WERI-Rb-1 (cell line): Measurements from ENCODE around the gene PTOV1.
"Not testable (repeated sequence)": the region's sequence is repeated elsewhere in the genome, so short reads cannot be mapped to it uniquely, and the experiment has no call there.

ENCODE experiments used
- DNase-seq: peaks from one replicate; pipeline ENCODE4 v3.0.0-alpha.2; 2020
- H3K27ac ChIP-seq: fragments of 250-450 bp; sonication (Bioruptor Pico); 2 replicates; pipeline ENCODE4 v1.5.1; 2020; ENCODE audit warnings: mild to moderate bottlenecking, moderate library complexity
- H3K27me3 ChIP-seq: fragments of 250-450 bp; sonication (Bioruptor Pico); 2 replicates; pipeline ENCODE4 v1.5.1; 2021; ENCODE audit warnings: mild to moderate bottlenecking, low read depth, moderate library complexity; ENCODE audit not compliant: insufficient read depth, severe bottlenecking
- H3K36me3 ChIP-seq: fragments of 250-450 bp; sonication (Bioruptor Pico); 2 replicates; pipeline ENCODE4 v1.5.1; 2020; ENCODE audit warnings: mild to moderate bottlenecking, moderate library complexity
- H3K4me3 ChIP-seq: 2 replicates; pipeline ENCODE4 v1.5.1; 2011; ENCODE audit warnings: low read depth, mild to moderate bottlenecking, control low read depth, low read length
- H3K9me3 ChIP-seq: fragments of 250-450 bp; sonication (Bioruptor Pico); 2 replicates; pipeline ENCODE4 v1.5.1; 2021; ENCODE audit warnings: mild to moderate bottlenecking, moderate library complexity; ENCODE audit not compliant: severe bottlenecking
- TF ChIP-seq, protein P1 (sequence below): IDR thresholded peaks from 2 replicates; pipeline ENCODE4 v1.5.1; 2011; ENCODE audit warnings: low read depth, mild to moderate bottlenecking, control low read depth, inconsistent platforms, low read length

The PTOV1 gene

DNA sequence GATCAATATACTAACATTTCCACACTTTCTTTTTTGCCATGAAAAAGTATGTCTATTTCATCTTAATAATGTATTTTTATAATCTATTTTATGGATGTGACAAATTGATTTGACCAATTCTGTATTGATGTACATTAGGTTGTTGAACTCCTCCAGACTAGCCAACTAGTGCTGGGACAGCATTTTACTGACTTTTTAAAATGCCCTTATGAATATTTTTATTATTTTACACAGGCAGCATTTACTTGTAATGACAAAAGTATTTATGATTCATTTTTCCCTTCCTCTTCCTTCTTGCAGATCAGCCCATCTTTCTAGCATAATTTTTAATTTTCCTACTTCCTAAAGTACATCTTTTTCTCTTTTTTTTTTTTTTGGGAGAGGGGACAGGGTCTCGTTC is 36.9 kb upstream of the PTOV1 start:
- no peak for DNase-seq

DNA sequence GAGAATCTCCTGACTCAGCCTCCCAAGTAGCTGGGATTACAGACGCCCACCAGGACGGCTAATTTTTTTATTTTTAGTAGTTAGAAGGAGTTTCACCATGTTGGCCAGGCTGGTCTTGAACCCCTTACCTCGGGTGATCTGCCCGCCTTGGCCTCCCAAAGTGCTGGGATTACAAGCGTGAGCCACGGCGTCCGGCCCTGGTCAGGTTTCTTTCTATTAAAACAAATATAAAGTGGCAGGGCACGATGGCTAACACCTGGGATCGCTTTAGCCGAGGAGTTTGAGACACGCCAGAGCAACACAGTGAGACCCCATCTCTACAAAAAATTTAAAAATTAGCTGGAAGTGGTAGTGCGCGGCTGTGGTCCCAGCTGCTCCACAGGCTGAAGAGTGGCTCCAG is 34.4 kb upstream of the PTOV1 start:
- TF ChIP-seq, protein P1, sequence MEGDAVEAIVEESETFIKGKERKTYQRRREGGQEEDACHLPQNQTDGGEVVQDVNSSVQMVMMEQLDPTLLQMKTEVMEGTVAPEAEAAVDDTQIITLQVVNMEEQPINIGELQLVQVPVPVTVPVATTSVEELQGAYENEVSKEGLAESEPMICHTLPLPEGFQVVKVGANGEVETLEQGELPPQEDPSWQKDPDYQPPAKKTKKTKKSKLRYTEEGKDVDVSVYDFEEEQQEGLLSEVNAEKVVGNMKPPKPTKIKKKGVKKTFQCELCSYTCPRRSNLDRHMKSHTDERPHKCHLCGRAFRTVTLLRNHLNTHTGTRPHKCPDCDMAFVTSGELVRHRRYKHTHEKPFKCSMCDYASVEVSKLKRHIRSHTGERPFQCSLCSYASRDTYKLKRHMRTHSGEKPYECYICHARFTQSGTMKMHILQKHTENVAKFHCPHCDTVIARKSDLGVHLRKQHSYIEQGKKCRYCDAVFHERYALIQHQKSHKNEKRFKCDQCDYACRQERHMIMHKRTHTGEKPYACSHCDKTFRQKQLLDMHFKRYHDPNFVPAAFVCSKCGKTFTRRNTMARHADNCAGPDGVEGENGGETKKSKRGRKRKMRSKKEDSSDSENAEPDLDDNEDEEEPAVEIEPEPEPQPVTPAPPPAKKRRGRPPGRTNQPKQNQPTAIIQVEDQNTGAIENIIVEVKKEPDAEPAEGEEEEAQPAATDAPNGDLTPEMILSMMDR: no peak
- H3K36me3 ChIP-seq: peaks cover 12% of the 10 kb centered on the region
- no peak for DNase-seq
- H3K27me3 ChIP-seq: no peaks in the 10 kb centered on the region
- no peak overlapping the region for H3K4me3 ChIP-seq
- peak overlapping the region; percentile 99 for H3K27ac ChIP-seq
- no peaks in the 10 kb centered on the region for H3K9me3 ChIP-seq

More for the DNA sequence above, 36.9 kb upstream of the PTOV1 start:
- Histone ChIP-seq H3K27me3 (no peaks in the 10 kb centered on the region), H3K36me3 (no peaks in the 10 kb centered on the region; the same call in 1 of the 2 replicates), H3K4me3 (peak overlapping the region; percentile 95), H3K9me3 (no peaks in the 10 kb centered on the region), H3K27ac (peak overlapping the region; percentile 87)
- TF ChIP-seq, protein P1: no peak

DNA sequence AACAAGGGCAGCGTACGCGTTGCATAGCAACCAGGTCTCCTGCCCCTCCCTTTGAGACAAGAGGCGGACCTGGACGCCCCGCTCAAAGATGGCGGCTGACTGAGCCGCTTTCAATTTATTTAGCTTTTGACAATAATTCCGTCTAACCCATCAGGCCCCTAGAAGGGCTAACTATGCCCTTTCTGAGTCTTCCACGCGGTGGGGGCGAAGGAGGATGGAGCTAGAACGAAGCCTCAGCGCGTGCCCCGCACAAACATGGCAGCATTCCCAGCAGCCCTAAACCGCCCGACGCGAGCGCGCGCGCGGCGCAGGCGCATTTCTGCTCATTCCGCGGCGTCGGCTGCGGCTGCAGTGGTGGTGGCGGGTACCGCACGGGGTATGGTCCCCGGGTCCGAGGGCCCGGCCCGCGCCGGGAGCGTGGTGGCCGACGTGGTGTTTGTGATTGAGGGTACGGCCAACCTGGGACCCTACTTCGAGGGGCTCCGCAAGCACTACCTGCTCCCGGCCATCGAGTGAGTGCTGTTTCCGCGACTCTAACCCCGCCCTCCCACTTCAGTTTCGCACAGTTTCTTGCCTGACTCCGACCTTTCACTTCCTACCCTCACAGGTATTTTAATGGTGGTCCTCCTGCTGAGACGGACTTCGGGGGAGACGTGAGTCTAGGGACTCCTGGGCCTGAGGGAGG is 32.9 kb upstream of the PTOV1 start, which contains the start of gene MED25:
Gene MED25 (plus strand): TSS at position 326 of the 685 bp plus-strand sequence. CDS start 53 bp downstream, at position 379.
- peak; percentile 85 for DNase-seq

DNA sequence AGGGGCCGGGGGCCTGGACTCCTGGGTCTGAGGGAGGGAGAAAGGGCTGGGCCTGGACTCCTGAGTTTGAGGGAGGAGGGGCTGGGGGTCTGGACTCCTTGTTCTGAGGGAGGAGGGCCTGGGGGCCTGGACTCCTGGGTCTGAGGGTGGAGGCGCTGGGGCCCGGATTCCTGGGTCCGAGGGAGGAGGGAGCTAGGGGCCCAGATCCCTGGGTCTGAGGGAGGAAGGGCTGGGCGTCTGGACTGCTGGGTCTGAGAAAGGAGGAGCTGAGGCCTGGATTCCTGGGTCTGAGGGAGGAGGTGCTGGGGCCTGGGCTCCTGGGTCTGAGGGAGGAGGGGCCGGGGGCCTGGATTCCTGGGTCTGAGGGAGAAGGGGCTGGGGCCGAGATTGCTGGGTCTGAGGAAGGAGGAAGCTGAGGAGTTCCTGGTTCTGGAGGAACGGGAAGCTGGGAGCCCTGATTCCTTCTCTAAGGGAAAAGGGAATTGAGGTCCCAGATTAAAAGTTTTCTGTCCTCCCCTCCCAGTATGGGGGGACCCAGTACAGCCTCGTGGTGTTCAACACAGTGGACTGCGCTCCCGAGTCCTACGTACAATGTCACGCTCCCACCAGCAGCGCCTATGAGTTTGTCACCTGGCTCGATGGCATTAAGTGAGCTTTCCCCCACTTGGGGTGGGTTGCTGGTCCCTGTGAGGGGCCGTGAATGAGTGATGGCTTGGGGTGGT is 32.1 kb upstream of the PTOV1 start:
- peak overlapping the region; percentile 88 for H3K4me3 ChIP-seq
- peaks cover 24% of the 10 kb centered on the region for H3K36me3 ChIP-seq
- no peak for DNase-seq
- TF ChIP-seq, protein P1: no peak
- H3K27ac ChIP-seq: peak overlapping the region; percentile 99
- no peaks in the 10 kb centered on the region for H3K9me3 ChIP-seq
- H3K27me3 ChIP-seq: no peaks in the 10 kb centered on the region

More for the DNA sequence above, 32.9 kb upstream of the PTOV1 start, which contains the start of gene MED25:
- H3K4me3 ChIP-seq: peak within 1 kb of the TSS; percentile 88
- TF ChIP-seq, protein P1: 0 out of 2 replicates have a peak, but pooled peaks have one; percentile 10
- peak within 1 kb of the TSS; percentile 99 for H3K27ac ChIP-seq
- H3K9me3 ChIP-seq: no peaks in the 10 kb centered on the region
- peaks cover 17% of the 10 kb centered on the region for H3K36me3 ChIP-seq
- H3K27me3 ChIP-seq: no peaks in the 10 kb centered on the region

DNA sequence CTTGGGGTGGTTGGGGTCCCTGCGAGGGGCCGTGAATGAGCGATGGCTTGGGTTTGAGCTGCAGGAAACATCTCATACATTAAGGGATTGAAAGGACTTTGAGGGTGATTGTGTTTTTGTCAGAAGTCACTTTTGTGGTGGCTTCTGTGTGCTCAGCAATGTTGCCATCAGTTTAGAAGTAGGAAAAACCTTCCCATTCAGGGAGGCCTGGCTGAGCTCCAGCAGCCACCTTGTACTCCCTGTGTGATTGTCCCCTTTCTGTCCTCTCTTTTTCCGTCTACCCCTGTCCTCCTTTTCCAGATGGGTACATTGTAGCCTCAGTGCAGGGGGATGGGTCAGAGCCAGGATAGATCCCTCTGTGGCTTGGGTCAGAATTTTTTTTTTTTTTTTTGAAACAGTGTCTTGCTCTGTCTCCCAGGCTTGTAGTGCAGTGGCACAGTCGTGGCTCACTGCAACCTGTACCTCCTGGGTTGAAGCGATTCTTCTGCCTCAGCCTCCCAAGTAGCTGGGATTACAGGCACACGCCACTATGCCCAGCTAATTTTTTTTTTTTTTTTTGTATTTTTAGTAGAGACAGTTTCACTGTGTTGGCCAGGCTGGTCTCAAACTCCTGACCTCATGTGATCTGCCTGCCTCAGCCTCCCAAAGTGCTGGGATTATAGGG is 31.4 kb upstream of the PTOV1 start:
- not testable (repeated sequence) for DNase-seq, H3K9me3 ChIP-seq, H3K27me3 ChIP-seq
- Histone ChIP-seq H3K27ac (peak overlapping the region; percentile 99), H3K36me3 (peaks cover 29% of the 10 kb centered on the region), H3K4me3 (peak overlapping the region; percentile 88)

DNA sequence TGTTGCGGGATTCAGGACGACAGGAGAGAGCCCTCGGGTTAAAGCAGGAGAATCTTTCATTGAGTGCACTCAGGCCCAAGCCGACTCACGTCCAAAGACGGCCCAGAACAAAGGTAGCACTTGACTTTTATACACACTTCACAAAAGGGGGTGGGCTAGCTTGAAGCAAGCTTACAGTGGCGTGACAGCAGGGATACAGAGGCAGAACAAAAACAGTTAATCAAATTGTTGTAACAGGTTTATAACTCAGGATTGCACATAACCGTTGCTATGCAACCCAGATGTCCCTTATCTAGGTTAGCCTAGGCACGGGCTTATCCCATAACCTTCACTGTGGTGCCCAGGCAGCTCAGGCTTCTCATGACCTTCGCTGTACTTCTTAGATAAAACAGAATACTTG is 30.8 kb upstream of the PTOV1 start:
- Histone ChIP-seq H3K4me3 (peak overlapping the region; percentile 3; the same call in 1 of the 2 replicates), H3K9me3 (no peaks in the 10 kb centered on the region), H3K27me3 (no peaks in the 10 kb centered on the region), H3K27ac (peak overlapping the region; percentile 99), H3K36me3 (peaks cover 34% of the 10 kb centered on the region)
- DNase-seq: peak; percentile 29
- TF ChIP-seq, protein P1: no peak
